Measurements from ENCODE around the gene GZMH.
"Not testable (repeated sequence)": the region's sequence is repeated elsewhere in the genome, so short reads cannot be mapped to it uniquely, and the experiment has no call there.

GZMH gene

DNA sequence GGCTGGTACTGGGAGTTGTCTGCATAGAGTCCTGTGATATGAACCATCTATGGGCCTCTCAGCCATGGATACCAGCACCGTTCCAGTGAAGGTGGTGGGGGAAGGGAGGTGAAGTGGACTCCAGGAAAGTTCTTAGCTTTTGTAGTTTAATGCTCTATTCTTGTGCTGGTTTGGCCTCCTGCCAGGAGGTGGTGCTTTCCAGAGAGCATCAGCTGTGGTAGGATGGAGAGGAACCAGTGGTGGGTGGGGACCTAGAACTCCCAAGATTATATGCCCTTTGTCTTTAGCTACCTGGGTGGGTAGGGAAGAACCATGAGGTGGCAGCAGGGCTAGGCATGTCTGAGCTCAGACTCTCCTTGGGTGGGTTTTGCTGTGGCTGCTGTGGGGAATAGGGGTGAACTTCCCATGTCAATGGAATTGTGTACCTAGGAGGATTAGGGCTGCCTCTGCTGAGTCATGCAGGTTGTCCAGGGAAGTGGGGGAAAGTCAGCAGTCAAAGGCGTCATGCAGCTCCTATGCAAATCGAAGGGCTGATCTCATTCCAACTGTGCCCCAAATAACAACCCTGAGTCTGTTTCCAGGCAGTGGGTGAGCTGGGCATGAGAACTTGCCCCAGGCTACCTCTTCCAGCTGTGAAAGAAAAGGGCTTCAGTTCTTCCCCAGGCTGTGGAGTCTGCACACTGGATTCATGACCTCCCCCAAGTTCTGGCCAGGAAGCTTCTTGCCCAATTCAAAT is 14.2 kb downstream of the GZMH start:
- no peak for DNase-seq

GRCh38 chr14:24591004-24591403 is 18.5 kb downstream of the GZMH start:
- DNase-seq = not testable (repeated sequence)

DNA sequence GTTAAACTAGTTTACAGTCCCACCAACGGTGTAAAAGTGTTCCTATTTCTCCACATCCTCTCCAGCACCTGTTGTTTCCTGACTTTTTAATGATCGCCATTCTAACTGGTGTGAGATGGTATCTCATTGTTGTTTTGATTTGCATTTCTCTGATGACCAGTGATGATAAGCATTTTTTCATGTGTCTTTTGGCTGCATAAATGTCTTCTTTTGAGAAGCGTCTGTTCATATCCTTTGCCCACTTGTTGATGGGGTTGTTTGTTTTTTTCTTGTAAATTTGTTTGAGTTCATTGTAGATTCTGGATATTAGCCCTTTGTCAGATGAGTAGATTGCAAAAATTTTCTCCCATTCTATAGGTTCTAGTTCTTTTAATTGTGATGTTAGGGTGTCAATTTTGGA is 25.1 kb downstream of the GZMH start:
- not testable (repeated sequence) for DNase-seq

GRCh38 chr14:24578558-24578957 is 30.9 kb downstream of the GZMH start:
- no peak for DNase-seq

- no peak for DNase-seq
These were observed 32.7 kb downstream of the GZMH start for GRCh38 chr14:24576771-24577170.

DNA sequence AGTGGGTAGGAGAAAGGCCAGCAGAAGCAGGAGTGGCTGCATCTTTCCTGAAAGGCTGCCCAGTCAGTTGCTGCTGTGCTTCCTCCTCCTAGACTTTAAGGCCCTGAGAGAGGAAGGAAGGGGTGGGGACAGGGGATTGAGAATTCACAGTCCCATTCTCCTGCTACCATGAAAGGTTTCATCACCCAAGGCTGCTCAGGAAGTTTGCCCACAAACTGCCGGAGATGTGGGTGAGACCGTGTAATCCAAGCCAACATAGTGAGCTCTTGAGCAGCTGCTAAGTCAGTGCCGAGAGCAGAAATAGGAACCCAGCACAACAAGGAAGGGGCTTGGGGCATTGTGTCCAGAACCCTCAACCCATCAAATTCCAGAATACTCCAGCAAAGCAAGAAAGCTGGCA is 33.3 kb downstream of the GZMH start, which contains the start of gene CTSG:
TSS of gene CTSG (minus strand) at position 69 of the 400 bp plus-strand sequence. CDS start at position 42, 27 bp downstream.
- DNase-seq = no peak

GRCh38 chr14:24574206-24574774 is 35.2 kb downstream of the GZMH start:
- DNase-seq = no peak

DNA sequence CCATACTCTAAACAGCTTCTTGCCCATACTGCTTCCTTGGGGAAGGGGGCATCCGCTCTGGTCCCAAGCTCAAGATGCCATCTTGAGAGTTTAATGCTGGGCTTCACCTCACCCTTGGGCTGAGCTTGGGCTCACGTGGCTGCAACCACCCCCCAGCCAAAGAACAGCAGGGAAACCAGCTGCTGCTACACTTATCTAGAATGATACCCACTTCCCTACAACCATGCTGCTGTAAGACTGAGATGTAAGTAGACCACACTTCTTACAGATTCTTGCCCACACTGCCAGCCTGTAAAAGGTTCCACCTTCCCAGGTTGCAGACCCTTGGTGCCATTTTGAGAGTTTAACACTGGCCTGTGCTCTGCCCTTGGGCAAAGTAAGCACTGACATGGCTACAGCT is 43.2 kb downstream of the GZMH start:
- no peak for DNase-seq

DNA sequence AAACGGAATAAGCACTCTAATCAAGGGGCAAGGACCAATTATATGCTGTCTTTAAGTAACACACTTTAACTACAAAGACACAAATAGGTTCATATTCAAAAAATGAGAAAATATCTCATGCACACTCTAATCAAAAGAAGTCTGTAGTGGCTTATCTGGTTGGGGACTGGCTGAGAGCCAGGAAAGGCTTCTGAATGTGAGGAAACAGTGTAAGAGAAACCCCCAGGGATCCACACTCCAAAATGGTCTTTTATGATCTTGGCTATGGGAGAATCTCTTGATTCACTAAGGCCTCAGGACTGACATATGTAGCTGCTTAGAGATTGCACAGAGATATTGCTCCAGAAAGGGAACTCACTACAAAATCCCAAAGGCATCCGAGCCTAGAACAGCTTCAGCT is 43.7 kb downstream of the GZMH start:
- no peak for DNase-seq

- no peak for DNase-seq
These were observed 46.0 kb downstream of the GZMH start for GRCh38 chr14:24563505-24563904.

GRCh38 chr14:24556756-24557155 is 52.7 kb downstream of the GZMH start:
- DNase-seq = no peak
